ENCODE measurements around the gene PABPN1. TPM values are rescaled to one million over a fixed set of nuclear protein-coding genes. Genes with fewer than 3 reads are reported as not detected.

PABPN1 gene
- total RNA-seq, 1 donor from 2014 or later, result 354 TPM

DNA sequence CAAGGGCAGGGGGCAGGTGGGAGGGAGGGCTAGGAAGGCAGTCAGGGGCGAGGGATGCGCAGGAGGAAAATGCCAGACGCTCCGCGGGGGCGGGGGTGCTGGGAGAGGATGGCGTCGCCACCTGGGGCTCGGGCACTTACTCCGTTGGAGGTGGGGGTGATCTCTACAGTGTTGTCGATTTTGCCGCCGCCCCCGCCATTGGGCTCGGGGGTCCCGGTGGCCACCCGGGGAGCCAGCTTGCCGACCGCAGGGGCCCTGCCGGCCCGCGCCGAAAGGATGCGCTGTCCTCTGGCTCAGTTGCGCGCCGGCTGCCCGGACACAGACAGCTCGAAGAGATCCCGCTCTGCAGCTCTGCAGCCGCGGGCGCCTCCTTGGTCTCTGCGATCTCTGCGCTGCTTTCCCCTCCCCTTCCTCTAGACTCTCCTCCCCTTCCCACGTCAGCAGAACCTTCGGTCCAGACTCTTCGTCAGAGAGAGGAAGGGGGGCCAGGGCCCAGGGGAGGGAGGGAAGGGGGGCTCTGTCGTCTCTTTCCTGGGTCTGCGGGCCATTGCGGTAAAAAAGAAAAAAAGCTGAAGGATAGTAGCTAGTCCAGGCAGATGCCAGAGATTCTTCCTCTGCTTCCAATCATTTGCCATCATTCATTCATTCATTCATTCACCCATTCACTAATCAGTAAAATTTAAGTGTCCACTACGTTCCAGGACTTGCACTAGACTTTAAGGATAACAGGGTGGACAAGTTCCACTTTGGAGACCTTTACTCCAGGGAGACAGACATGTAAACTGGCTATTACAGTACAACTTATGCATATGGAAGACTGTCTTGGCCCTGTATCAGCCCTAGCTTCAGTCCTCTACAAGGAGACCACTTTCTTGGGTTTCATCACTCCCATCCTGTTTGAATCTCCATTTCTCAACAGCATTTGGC, 31.5 kb downstream of the PABPN1 start, which contains the start of gene SLC22A17:
SLC22A17 (minus strand) TSS at position 382 of the 927 bp plus-strand sequence.
- peaks cover 12% of the 10 kb centered on the region for H3K27me3 Mint-ChIP-seq (ENCODE audit: low read depth)
- peak; percentile 68 to 78 for DNase-seq (ENCODE audit: low spot score in 2 of 2, unreplicated experiment in 2 of 2)
- peaks cover 4% of the 10 kb centered on the region for H3K36me3 Mint-ChIP-seq
- peak within 1 kb of the TSS; percentile 35 for H3K27ac Mint-ChIP-seq
- peak within 1 kb of the TSS; percentile 69 for H3K4me3 Mint-ChIP-seq
- TF ChIP-seq, protein P1, sequence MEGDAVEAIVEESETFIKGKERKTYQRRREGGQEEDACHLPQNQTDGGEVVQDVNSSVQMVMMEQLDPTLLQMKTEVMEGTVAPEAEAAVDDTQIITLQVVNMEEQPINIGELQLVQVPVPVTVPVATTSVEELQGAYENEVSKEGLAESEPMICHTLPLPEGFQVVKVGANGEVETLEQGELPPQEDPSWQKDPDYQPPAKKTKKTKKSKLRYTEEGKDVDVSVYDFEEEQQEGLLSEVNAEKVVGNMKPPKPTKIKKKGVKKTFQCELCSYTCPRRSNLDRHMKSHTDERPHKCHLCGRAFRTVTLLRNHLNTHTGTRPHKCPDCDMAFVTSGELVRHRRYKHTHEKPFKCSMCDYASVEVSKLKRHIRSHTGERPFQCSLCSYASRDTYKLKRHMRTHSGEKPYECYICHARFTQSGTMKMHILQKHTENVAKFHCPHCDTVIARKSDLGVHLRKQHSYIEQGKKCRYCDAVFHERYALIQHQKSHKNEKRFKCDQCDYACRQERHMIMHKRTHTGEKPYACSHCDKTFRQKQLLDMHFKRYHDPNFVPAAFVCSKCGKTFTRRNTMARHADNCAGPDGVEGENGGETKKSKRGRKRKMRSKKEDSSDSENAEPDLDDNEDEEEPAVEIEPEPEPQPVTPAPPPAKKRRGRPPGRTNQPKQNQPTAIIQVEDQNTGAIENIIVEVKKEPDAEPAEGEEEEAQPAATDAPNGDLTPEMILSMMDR (IDR thresholded peaks at IDR 0.05; ENCODE audit: unreplicated experiment), result no peak
- peaks cover 10% of the 10 kb centered on the region for H3K4me1 Mint-ChIP-seq
- H3K9me3 Mint-ChIP-seq, result no peaks in the 10 kb centered on the region

DNA sequence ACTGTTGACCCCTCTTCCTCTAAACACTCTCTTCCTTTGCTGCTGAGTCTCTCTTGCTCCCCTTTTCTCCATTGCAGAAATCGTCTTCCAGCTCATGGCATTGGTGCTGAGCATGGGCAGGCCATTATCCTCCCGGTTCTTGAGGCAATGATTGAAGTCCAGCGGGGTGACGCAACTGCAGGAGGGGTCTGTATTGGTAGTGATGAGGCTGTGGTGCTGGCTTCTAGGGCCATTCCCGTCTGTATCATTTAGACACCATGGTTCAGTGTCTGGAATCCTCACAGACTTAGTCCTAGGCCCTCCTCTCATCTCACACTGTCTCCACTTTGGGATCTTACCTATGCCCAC, 32.1 kb downstream of the PABPN1 start:
- Mint-ChIP-seq H3K36me3 (peaks cover 4% of the 10 kb centered on the region), H3K4me1 (peaks cover 10% of the 10 kb centered on the region), H3K27ac (no peak overlapping the region), H3K27me3 (ENCODE audit: low read depth) (peaks cover 12% of the 10 kb centered on the region), H3K9me3 (no peaks in the 10 kb centered on the region), H3K4me3 (peak overlapping the region; percentile 69)
- no peak for DNase-seq (ENCODE audit: low spot score in 2 of 2, unreplicated experiment in 2 of 2)
- TF ChIP-seq, protein P1 (IDR thresholded peaks at IDR 0.05; ENCODE audit: unreplicated experiment), result no peak

DNA sequence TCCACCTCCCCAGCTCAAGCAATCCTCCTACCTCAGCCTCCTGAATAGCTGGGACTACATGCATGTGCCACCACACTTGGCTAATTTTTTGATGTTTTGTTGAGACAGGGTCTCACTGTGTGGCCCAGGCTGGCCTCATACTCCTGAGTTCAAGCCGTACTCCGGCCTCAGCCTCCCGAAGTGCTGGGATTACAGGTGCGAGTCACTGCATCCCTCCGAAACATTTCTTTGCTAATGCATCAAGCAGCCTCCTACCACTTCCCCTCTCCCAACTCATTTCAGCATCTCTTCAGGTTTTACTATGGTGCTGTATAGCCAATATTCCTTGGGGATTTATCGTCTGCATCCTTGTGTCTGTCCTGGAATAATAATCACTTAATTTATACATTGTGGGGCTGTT, 33.7 kb downstream of the PABPN1 start:
- no peak for DNase-seq (ENCODE audit: low spot score in 2 of 2, unreplicated experiment in 2 of 2)
- peaks cover 12% of the 10 kb centered on the region for H3K4me1 Mint-ChIP-seq
- TF ChIP-seq, protein P1 (IDR thresholded peaks at IDR 0.05; ENCODE audit: unreplicated experiment), result no peak

DNA sequence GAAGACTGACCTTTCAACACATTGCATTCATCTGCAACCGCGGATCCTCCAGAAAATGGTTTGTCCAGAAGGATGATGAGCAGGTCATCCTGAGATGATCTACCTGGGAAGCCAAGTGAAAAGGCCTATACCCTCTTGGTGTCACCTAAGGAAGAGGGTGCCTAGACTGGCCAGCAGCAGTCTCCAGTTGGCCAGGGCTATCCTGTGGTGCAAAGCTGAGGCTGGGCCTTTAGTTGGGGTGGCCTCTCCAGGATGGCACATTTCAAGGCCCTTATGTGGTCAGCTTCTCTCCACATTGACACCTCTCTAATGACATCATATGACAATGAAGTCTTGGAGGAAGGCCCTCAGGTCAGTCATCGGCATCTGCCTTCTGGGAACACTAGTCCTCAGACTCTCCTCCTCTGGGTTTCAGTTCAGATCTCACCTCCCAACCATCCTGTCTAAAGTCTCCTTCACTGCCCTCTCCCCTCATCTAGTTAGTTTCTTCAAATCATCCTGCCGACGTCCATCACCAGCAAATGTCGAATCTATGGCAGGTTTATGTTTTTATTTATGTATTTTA, 34.7 kb downstream of the PABPN1 start:
- peaks cover 12% of the 10 kb centered on the region for H3K4me1 Mint-ChIP-seq
- no peaks in the 10 kb centered on the region for H3K9me3 Mint-ChIP-seq
- no peak overlapping the region for H3K4me3 Mint-ChIP-seq
- DNase-seq (ENCODE audit: low spot score in 2 of 2, unreplicated experiment in 2 of 2), result no peak
- peak overlapping the region; percentile 23 for H3K27ac Mint-ChIP-seq
- TF ChIP-seq, protein P1 (IDR thresholded peaks at IDR 0.05; ENCODE audit: unreplicated experiment), result no peak
- peaks cover 6% of the 10 kb centered on the region for H3K27me3 Mint-ChIP-seq (ENCODE audit: low read depth)
- H3K36me3 Mint-ChIP-seq, result peaks cover 7% of the 10 kb centered on the region

More for the DNA sequence above, 33.7 kb downstream of the PABPN1 start:
- no peaks in the 10 kb centered on the region for H3K9me3 Mint-ChIP-seq
- peaks cover 7% of the 10 kb centered on the region for H3K36me3 Mint-ChIP-seq
- H3K27me3 Mint-ChIP-seq (ENCODE audit: low read depth), result peaks cover 12% of the 10 kb centered on the region
- no peak overlapping the region for H3K27ac Mint-ChIP-seq
- H3K4me3 Mint-ChIP-seq, result no peak overlapping the region

DNA sequence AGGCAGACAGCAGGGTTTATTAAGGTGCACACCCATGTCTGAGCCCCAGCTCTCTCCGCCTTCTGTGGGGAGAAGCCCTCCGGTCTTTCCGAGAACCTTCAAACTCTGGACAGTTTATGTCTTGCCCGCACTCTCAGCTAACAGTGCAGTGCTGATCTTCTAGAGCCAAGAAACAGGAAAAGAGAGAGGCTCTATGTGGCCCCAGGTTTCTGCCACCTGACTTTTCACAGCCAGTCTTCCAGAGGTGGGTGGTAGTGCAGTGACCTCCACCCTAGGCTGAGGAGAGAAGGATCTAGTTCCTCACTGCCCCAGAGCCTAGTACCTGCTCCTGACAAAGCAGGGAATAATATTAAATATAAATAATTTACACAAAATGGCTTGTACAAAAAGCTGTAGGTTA, 35.4 kb downstream of the PABPN1 start:
- DNase-seq (ENCODE audit: low spot score in 2 of 2, unreplicated experiment in 2 of 2), result no peak
- H3K4me1 Mint-ChIP-seq, result peaks cover 10% of the 10 kb centered on the region
- H3K36me3 Mint-ChIP-seq, result peaks cover 8% of the 10 kb centered on the region
- H3K27me3 Mint-ChIP-seq (ENCODE audit: low read depth), result no peaks in the 10 kb centered on the region
- TF ChIP-seq, protein P1 (IDR thresholded peaks at IDR 0.05; ENCODE audit: unreplicated experiment), result no peak
- no peaks in the 10 kb centered on the region for H3K9me3 Mint-ChIP-seq
- H3K27ac Mint-ChIP-seq, result peak overlapping the region; percentile 23
- H3K4me3 Mint-ChIP-seq, result no peak overlapping the region

Measured in mesothelial cell of epicardium (in vitro differentiated cells).